H9 (cell line): ENCODE data around the gene LEMD3. TPM values are rescaled to one million over a fixed set of nuclear protein-coding genes. Genes with fewer than 3 reads are reported as not detected.

Experiments used
- DNase-seq: peaks from one replicate; pipeline ENCODE4 v3.0.0-alpha.2; 2017
- H2AFZ ChIP-seq: one replicate; pipeline ENCODE4 v1.6.1; 2013; ENCODE audit warnings: mild to moderate bottlenecking, low read length, control low read depth, moderate library complexity
- H2AK5ac ChIP-seq: 2 replicates; pipeline ENCODE4 v1.6.1; 2013; ENCODE audit warnings: low read length, control low read depth, mixed read lengths; ENCODE audit not compliant: insufficient read length
- H2BK120ac ChIP-seq: one replicate; pipeline ENCODE4 v1.6.1; 2013; ENCODE audit warnings: low read depth, mild to moderate bottlenecking, low read length, control low read depth, inconsistent platforms; ENCODE audit not compliant: poor library complexity, severe bottlenecking
- H2BK12ac ChIP-seq: 2 replicates; pipeline ENCODE4 v1.6.1; 2013; ENCODE audit warnings: low read length, control low read depth, mixed read lengths, low read depth; ENCODE audit not compliant: insufficient read length
- H2BK15ac ChIP-seq: 2 replicates; pipeline ENCODE4 v1.6.1; 2013; ENCODE audit warnings: low read depth, low read length, control low read depth
- H2BK20ac ChIP-seq: one replicate; pipeline ENCODE4 v1.6.1; 2013; ENCODE audit warnings: low read depth, mild to moderate bottlenecking, low read length, control low read depth, inconsistent platforms; ENCODE audit not compliant: poor library complexity, severe bottlenecking
- H2BK5ac ChIP-seq: 2 replicates; pipeline ENCODE4 v1.6.1; 2013; ENCODE audit warnings: low read length, control low read depth, mixed read lengths; ENCODE audit not compliant: insufficient read length
- H3K14ac ChIP-seq: 2 replicates; pipeline ENCODE4 v1.6.1; 2013; ENCODE audit warnings: low read length, control low read depth; ENCODE audit not compliant: insufficient read depth
- H3K18ac ChIP-seq: 2 replicates; pipeline ENCODE4 v1.6.1; 2013; ENCODE audit warnings: low read depth, mild to moderate bottlenecking, mixed read lengths, low read length, control low read depth; ENCODE audit not compliant: insufficient read length
- H3K23ac ChIP-seq: 2 replicates; pipeline ENCODE4 v1.6.1; 2013; ENCODE audit warnings: low read length, control low read depth, mixed read lengths, low read depth; ENCODE audit not compliant: insufficient read length
- H3K23me2 ChIP-seq: 2 replicates; pipeline ENCODE4 v1.6.1; 2013; ENCODE audit warnings: low read depth, mild to moderate bottlenecking, mixed read lengths, low read length, control low read depth; ENCODE audit not compliant: insufficient read length, poor library complexity, severe bottlenecking
- H3K27ac ChIP-seq: 2 replicates; pipeline ENCODE4 v1.5.1; 2013; ENCODE audit warnings: low read length, control low read depth, mixed read lengths, low read depth; ENCODE audit not compliant: insufficient read length
- H3K27me3 ChIP-seq: 2 replicates; pipeline ENCODE4 v1.6.1; 2013; ENCODE audit warnings: low read length, control low read depth, inconsistent platforms; ENCODE audit not compliant: insufficient read depth
- H3K4ac ChIP-seq: 2 replicates; pipeline ENCODE4 v1.6.1; 2013; ENCODE audit warnings: low read depth, mild to moderate bottlenecking, control low read depth, inconsistent platforms, low read length, moderate library complexity
- H3K4me1 ChIP-seq: 2 replicates; pipeline ENCODE4 v1.6.1; 2013; ENCODE audit warnings: low read length, control low read depth, inconsistent platforms; ENCODE audit not compliant: insufficient read depth
- H3K4me2 ChIP-seq: 2 replicates; pipeline ENCODE4 v1.6.1; 2013; ENCODE audit warnings: low read length, control low read depth, mixed read lengths; ENCODE audit not compliant: insufficient read length, insufficient read depth
- H3K56ac ChIP-seq: 2 replicates; pipeline ENCODE4 v1.6.1; 2013; ENCODE audit warnings: low read depth, mild to moderate bottlenecking, mixed read lengths, low read length, control low read depth; ENCODE audit not compliant: insufficient read length
- H3K79me1 ChIP-seq: 2 replicates; pipeline ENCODE4 v1.6.1; 2013; ENCODE audit warnings: low read depth, mild to moderate bottlenecking, moderate library complexity, low read length, control low read depth, inconsistent platforms; ENCODE audit not compliant: insufficient read depth, poor library complexity, severe bottlenecking
- H3K79me2 ChIP-seq: 2 replicates; pipeline ENCODE4 v1.6.1; 2013; ENCODE audit warnings: low read length, control low read depth, inconsistent platforms; ENCODE audit not compliant: insufficient read depth
- H3K9ac ChIP-seq: 2 replicates; pipeline ENCODE4 v1.6.1; 2013; ENCODE audit warnings: low read length, control low read depth, mixed read lengths; ENCODE audit not compliant: insufficient read length; ENCODE audit errors: extremely low read depth
- H3K9me3 ChIP-seq: one replicate; pipeline ENCODE4 v1.6.1; 2013; ENCODE audit warnings: low read depth, low read length, inconsistent platforms; ENCODE audit not compliant: control insufficient read depth
- H3T11ph ChIP-seq: one replicate; pipeline ENCODE4 v1.6.1; 2013; ENCODE audit warnings: mild to moderate bottlenecking, low read length, control low read depth, inconsistent platforms
- H4K20me1 ChIP-seq: one replicate; pipeline ENCODE4 v1.6.1; 2013; ENCODE audit not compliant: control insufficient read depth, insufficient read length, insufficient read depth
- H4K5ac ChIP-seq: 2 replicates; pipeline ENCODE4 v1.6.1; 2013; ENCODE audit warnings: low read depth, mild to moderate bottlenecking, mixed read lengths, low read length, control low read depth; ENCODE audit not compliant: insufficient read length
- H4K8ac ChIP-seq: replicated peaks from 2 replicates; pipeline ENCODE4 v1.6.1; 2013; ENCODE audit warnings: low read length, control low read depth, mixed read lengths, low read depth; ENCODE audit not compliant: insufficient read length
- H4K91ac ChIP-seq: 2 replicates; pipeline ENCODE4 v1.6.1; 2013; ENCODE audit warnings: low read depth, mild to moderate bottlenecking, moderate library complexity, mixed read lengths, low read length, control low read depth; ENCODE audit not compliant: insufficient read length
- H3K27ac Mint-ChIP-seq, 3 experiments: 2 replicates in 2 of 3; 3 replicates in 1 of 3; pipeline ENCODE4 v1.8.0; 2020 to 2021; ENCODE audit warnings: mixed read lengths in 3 of 3, mild to moderate bottlenecking in 1 of 3, moderate library complexity in 1 of 3
- H3K27me3 Mint-ChIP-seq: 2 replicates; pipeline ENCODE4 v1.8.0; 2021; ENCODE audit warnings: low read depth, mild to moderate bottlenecking, moderate library complexity, mixed read lengths
- H3K36me3 Mint-ChIP-seq, 3 experiments: 2 replicates in 2 of 3; 3 replicates in 1 of 3; pipeline ENCODE4 v1.8.0; 2020 to 2021; ENCODE audit warnings: low read depth in 3 of 3, mixed read lengths in 3 of 3; ENCODE audit not compliant: insufficient read depth in 1 of 3
- H3K4me1 Mint-ChIP-seq, 2 experiments: 2 replicates each; pipeline ENCODE4 v1.8.0; 2020; ENCODE audit warnings: mixed read lengths in 2 of 2
- H3K4me3 Mint-ChIP-seq, 2 experiments: 2 replicates in 1 of 2; 3 replicates in 1 of 2; pipeline ENCODE4 v1.8.0; 2020 to 2021; ENCODE audit warnings: mild to moderate bottlenecking in 2 of 2, mixed read lengths in 2 of 2, moderate library complexity in 1 of 2
- H3K9me3 Mint-ChIP-seq, 2 experiments: 2 replicates in 1 of 2; 3 replicates in 1 of 2; pipeline ENCODE4 v1.8.0; 2020; ENCODE audit warnings: mild to moderate bottlenecking in 2 of 2, mixed read lengths in 2 of 2, moderate library complexity in 1 of 2
- CTCF ChIP-seq: fragments of 200-600 bp; sonication (generic); conservative IDR thresholded peaks from 3 replicates; pipeline ENCODE4 v1.8.0; 2021; ENCODE audit warnings: antibody characterized with exemption, mild to moderate bottlenecking
- WGBS: extraction: QIAGEN DNeasy Blood & Tissue Kit; methylation state at CpG from one replicate; pipeline ENCODE4 v1.1.7; 2013; ENCODE audit warnings: missing lambda C conversion rate, low lambda C conversion rate, mixed read lengths; ENCODE audit not compliant: insufficient read length; ENCODE audit errors: extremely low coverage; 5-methylcytosine and 5-hydroxymethylcytosine counted together
- total RNA-seq: library from RNA; stranded (reverse); gene quantifications from 2 replicates; pipeline ENCODE4 v1.2.1, GENCODE V29; 2021

Gene LEMD3
- total RNA-seq, 1 experiment from 2014 or later, result 38.1 TPM

GRCh38 chr12:65293735-65294134 is 124.4 kb downstream of the LEMD3 start:
- Histone ChIP-seq H3K4me2 (no peak overlapping the region), H2BK20ac (no peak overlapping the region), H4K8ac (no peak overlapping the region), H3K27ac (no peak overlapping the region), H3K79me2 (no peaks in the 10 kb centered on the region), H2AK5ac (no peak overlapping the region), H2BK12ac (no peak overlapping the region), H3K18ac (no peak overlapping the region), H2BK15ac (no peak overlapping the region), H3K14ac (no peak overlapping the region), H3K23me2 (no peaks in the 10 kb centered on the region), H3K9me3 (no peaks in the 10 kb centered on the region), H3K56ac (no peak overlapping the region), H3K9ac (no peak overlapping the region), H3K27me3 (no peaks in the 10 kb centered on the region), H3T11ph (no peak overlapping the region), H3K79me1 (no peaks in the 10 kb centered on the region), H2BK120ac (no peak overlapping the region), H3K4ac (no peak overlapping the region), H4K5ac (no peak overlapping the region), H2BK5ac (no peak overlapping the region), H3K23ac (no peak overlapping the region), H2AFZ (no peak overlapping the region), H3K4me1 (no peaks in the 10 kb centered on the region), H4K20me1 (no peaks in the 10 kb centered on the region), H4K91ac (no peak overlapping the region)
- no peaks in the 10 kb centered on the region for H3K4me1 Mint-ChIP-seq
- no peaks in the 10 kb centered on the region for H3K27me3 Mint-ChIP-seq
- TF ChIP-seq CTCF, result no peak
- no peaks in the 10 kb centered on the region for H3K9me3 Mint-ChIP-seq
- no peaks in the 10 kb centered on the region for H3K36me3 Mint-ChIP-seq
- WGBS, result no CpG with 5 or more reads among the region's 1 CpG
- no peak overlapping the region for H3K27ac Mint-ChIP-seq
- DNase-seq, result no peak
- no peak overlapping the region for H3K4me3 Mint-ChIP-seq
